Measurements from ENCODE around the gene CPN1. TPM values are rescaled to one million over a fixed set of nuclear protein-coding genes. Genes with fewer than 3 reads are reported as not detected.

CPN1 gene
- total and polyA plus RNA-seq, 2 donors (not counting 3 experiments of a cell fraction or from before 2014, with no cell fraction given), result not detected

DNA sequence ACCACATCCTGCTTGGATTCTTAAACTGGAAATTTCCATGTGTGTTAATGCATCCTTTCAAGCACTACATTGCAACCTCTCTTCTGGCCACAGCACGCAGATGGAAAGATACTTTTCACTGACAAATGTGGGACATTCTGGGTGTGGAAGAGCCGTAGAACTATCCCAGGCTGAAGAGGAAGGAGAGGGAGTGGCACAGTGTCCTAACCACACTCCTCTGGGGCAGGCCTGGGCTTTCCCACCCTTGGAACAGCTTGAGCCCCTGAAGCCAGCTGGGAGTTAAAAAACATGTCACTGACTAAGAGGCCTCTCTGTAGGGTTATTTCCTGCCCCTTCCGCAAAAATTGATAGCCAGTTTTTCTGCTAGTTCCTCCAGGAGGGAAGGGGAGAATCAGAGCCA lies 37.9 kb downstream of the CPN1 start:
- peak; percentile 75 for DNase-seq (ENCODE audit: low read depth, low spot score)
- peak overlapping the region; percentile 61 for H3K27ac ChIP-seq (ENCODE audit: insufficient read depth, low read depth, low read length)
- no peaks in the 10 kb centered on the region for H3K9me1 ChIP-seq (replicated peaks; ENCODE audit: control insufficient read depth, extremely low read depth, insufficient read depth, low read length)
- H3K9me3 ChIP-seq (replicated peaks; ENCODE audit: control insufficient read depth, insufficient read depth, low read length), result no peaks in the 10 kb centered on the region
- intact Hi-C loops (cut with micrococcal nuclease), result loop anchor here (1.0 to 2.0 kb wide), 3 partner anchors 37 to 141 kb away; no protein-coding TSS in a partner anchor
- peak; percentile 7 for TF ChIP-seq GATA2 (IDR thresholded peaks at IDR 0.05; ENCODE audit: insufficient read depth, insufficient read length, low read depth, low read length)
- TF ChIP-seq, protein P1, sequence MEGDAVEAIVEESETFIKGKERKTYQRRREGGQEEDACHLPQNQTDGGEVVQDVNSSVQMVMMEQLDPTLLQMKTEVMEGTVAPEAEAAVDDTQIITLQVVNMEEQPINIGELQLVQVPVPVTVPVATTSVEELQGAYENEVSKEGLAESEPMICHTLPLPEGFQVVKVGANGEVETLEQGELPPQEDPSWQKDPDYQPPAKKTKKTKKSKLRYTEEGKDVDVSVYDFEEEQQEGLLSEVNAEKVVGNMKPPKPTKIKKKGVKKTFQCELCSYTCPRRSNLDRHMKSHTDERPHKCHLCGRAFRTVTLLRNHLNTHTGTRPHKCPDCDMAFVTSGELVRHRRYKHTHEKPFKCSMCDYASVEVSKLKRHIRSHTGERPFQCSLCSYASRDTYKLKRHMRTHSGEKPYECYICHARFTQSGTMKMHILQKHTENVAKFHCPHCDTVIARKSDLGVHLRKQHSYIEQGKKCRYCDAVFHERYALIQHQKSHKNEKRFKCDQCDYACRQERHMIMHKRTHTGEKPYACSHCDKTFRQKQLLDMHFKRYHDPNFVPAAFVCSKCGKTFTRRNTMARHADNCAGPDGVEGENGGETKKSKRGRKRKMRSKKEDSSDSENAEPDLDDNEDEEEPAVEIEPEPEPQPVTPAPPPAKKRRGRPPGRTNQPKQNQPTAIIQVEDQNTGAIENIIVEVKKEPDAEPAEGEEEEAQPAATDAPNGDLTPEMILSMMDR (IDR thresholded peaks at IDR 0.05; ENCODE audit: extremely low read depth in 1 of 2, insufficient read depth in 1 of 2, low read depth in 1 of 2, low read length in 2 of 2), result no peak
- TF ChIP-seq FOS (IDR thresholded peaks at IDR 0.05; ENCODE audit: borderline replicate concordance, insufficient read depth, low read length), result peak; percentile 4
- no peaks in the 10 kb centered on the region for H3K79me2 ChIP-seq (ENCODE audit: control insufficient read depth, insufficient read depth, low read length)
- peaks cover 19% of the 10 kb centered on the region for H3K4me1 ChIP-seq (ENCODE audit: control insufficient read depth, extremely low read depth, insufficient read depth, low read length)
- no peaks in the 10 kb centered on the region for H3K27me3 ChIP-seq (ENCODE audit: control insufficient read depth in 2 of 2, insufficient read depth in 2 of 2, low read length in 2 of 2)
- H3K9ac ChIP-seq (replicated peaks; ENCODE audit: extremely low read depth, insufficient read depth, low read length), result no peak overlapping the region
- H2AFZ ChIP-seq (ENCODE audit: low read depth, low read length), result peak overlapping the region; percentile 76
- no TSS peak for BruUV-seq (replicated peaks)
- ChIA-PET CTCF (interaction anchor here (0.7 to 6.2 kb wide), 9 partner anchors 35 to 198 kb away, joined by 3 to 174 read pairs (median 24); partner anchors contain the start of gene DNMBP), POLR2A (interaction anchor here (0.6 kb wide), 1 partner anchor 200 kb away, joined by 7 read pairs; no protein-coding TSS in a partner anchor)
- no peaks in the 10 kb centered on the region for H3K36me3 ChIP-seq (ENCODE audit: control insufficient read depth in 2 of 2, extremely low read depth in 1 of 2, insufficient read depth in 2 of 2, low read length in 2 of 2)
- no peaks in the 10 kb centered on the region for H4K20me1 ChIP-seq (replicated peaks; ENCODE audit: control insufficient read depth, extremely low read depth, insufficient read depth, low read length)
- H3K4me2 ChIP-seq (ENCODE audit: insufficient read depth, low read length), result peak overlapping the region; percentile 24
- no peak overlapping the region for H3K4me3 ChIP-seq (replicated peaks in 1 of 3; ENCODE audit: insufficient read depth in 1 of 3, low read depth in 1 of 3, low read length in 3 of 3)
- dilution Hi-C loops (cut with MboI; ENCODE audit: extremely low pct_ligation_motif_present, low sequenced_read_pairs), result no loop called here
- peak; percentile 85 for FAIRE-seq

DNA sequence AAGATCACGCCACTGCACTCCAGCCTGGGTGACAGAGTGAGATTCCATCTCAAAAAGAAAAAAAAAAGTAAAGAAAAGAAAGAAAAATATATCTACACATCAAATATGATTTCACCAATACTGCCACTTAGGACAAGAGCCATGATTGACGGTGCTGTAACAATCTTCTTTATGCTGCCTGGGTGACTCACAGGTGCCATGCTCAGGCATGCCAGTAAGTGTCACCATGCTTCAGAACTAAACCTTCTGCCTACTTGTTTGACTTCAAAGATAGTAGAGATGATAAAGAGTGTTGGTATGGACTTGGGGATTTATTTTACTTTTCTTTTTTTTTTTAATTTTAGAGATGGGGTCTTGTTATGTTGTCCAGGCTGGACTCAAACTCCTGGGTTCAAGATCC lies 38.3 kb downstream of the CPN1 start:
- H3K27me3 ChIP-seq (ENCODE audit: control insufficient read depth in 2 of 2, insufficient read depth in 2 of 2, low read length in 2 of 2), result no peaks in the 10 kb centered on the region
- no peaks in the 10 kb centered on the region for H3K9me3 ChIP-seq (replicated peaks; ENCODE audit: control insufficient read depth, insufficient read depth, low read length)
- no peak overlapping the region for H3K9ac ChIP-seq (replicated peaks; ENCODE audit: extremely low read depth, insufficient read depth, low read length)
- dilution Hi-C loops (cut with MboI; ENCODE audit: extremely low pct_ligation_motif_present, low sequenced_read_pairs), result no loop called here
- no TSS peak for BruUV-seq (replicated peaks)
- peak; percentile 10 for TF ChIP-seq JUN (IDR thresholded peaks at IDR 0.05; ENCODE audit: borderline replicate concordance, insufficient read depth, insufficient read length, low read depth)
- TF ChIP-seq, protein P1 (IDR thresholded peaks at IDR 0.05; ENCODE audit: extremely low read depth in 1 of 2, insufficient read depth in 1 of 2, low read depth in 1 of 2, low read length in 2 of 2), result no peak
- peak overlapping the region; percentile 61 for H3K27ac ChIP-seq (ENCODE audit: insufficient read depth, low read depth, low read length)
- no peaks in the 10 kb centered on the region for H3K9me1 ChIP-seq (replicated peaks; ENCODE audit: control insufficient read depth, extremely low read depth, insufficient read depth, low read length)
- DNase-seq (ENCODE audit: low read depth, low spot score) (peak; percentile 18), FAIRE-seq (no peak)
- H3K4me2 ChIP-seq (ENCODE audit: insufficient read depth, low read length), result no peak overlapping the region
- CTCF ChIA-PET, result interaction anchor here (0.7 to 6.2 kb wide), 7 partner anchors 34 to 198 kb away, joined by 3 to 174 read pairs (median 24); partner anchors contain the start of gene DNMBP
- no peaks in the 10 kb centered on the region for H3K79me2 ChIP-seq (ENCODE audit: control insufficient read depth, insufficient read depth, low read length)
- peaks cover 22% of the 10 kb centered on the region for H3K4me1 ChIP-seq (ENCODE audit: control insufficient read depth, extremely low read depth, insufficient read depth, low read length)
- POLR2A ChIA-PET, result interaction anchor here (0.6 kb wide), 1 partner anchor 200 kb away, joined by 7 read pairs; no protein-coding TSS in a partner anchor
- H3K4me3 ChIP-seq (replicated peaks in 1 of 3; ENCODE audit: insufficient read depth in 1 of 3, low read depth in 1 of 3, low read length in 3 of 3), result no peak overlapping the region
- H4K20me1 ChIP-seq (replicated peaks; ENCODE audit: control insufficient read depth, extremely low read depth, insufficient read depth, low read length), result no peaks in the 10 kb centered on the region
- intact Hi-C loops (cut with micrococcal nuclease), result no loop called here
- H3K36me3 ChIP-seq (ENCODE audit: control insufficient read depth in 2 of 2, extremely low read depth in 1 of 2, insufficient read depth in 2 of 2, low read length in 2 of 2), result no peaks in the 10 kb centered on the region
- peak overlapping the region; percentile 76 for H2AFZ ChIP-seq (ENCODE audit: low read depth, low read length)
